Endothelial cell (in vitro differentiated cells): Measurements from ENCODE around the gene NDUFAF7. TPM values are rescaled to one million over a fixed set of nuclear protein-coding genes. Genes with fewer than 3 reads are reported as not detected.
"Not testable (repeated sequence)": the region's sequence is repeated elsewhere in the genome, so short reads cannot be mapped to it uniquely, and the experiment has no call there.

Experiments
- DNase-seq: peaks from one replicate; pipeline ENCODE4 v3.0.0; 2021; ENCODE audit warnings: low spot score
- H3K27ac Mint-ChIP-seq: one replicate; pipeline ENCODE4 v1.8.0; 2021; ENCODE audit warnings: mixed read lengths, inconsistent platforms; ENCODE audit not compliant: unreplicated experiment
- H3K27me3 Mint-ChIP-seq: one replicate; pipeline ENCODE4 v1.8.0; 2021; ENCODE audit warnings: mild to moderate bottlenecking, moderate library complexity, mixed read lengths, inconsistent platforms; ENCODE audit not compliant: unreplicated experiment
- H3K36me3 Mint-ChIP-seq: one replicate; pipeline ENCODE4 v1.8.0; 2021; ENCODE audit warnings: mild to moderate bottlenecking, low read depth, mixed read lengths, inconsistent platforms; ENCODE audit not compliant: unreplicated experiment
- H3K4me1 Mint-ChIP-seq: one replicate; pipeline ENCODE4 v1.8.0; 2021; ENCODE audit warnings: mild to moderate bottlenecking, mixed read lengths, inconsistent platforms; ENCODE audit not compliant: unreplicated experiment
- H3K4me3 Mint-ChIP-seq: one replicate; pipeline ENCODE4 v1.8.0; 2021; ENCODE audit warnings: mild to moderate bottlenecking, mixed read lengths, inconsistent platforms; ENCODE audit not compliant: unreplicated experiment
- H3K9me3 Mint-ChIP-seq: one replicate; pipeline ENCODE4 v1.8.0; 2021; ENCODE audit warnings: mixed read lengths, inconsistent platforms; ENCODE audit not compliant: unreplicated experiment
- total RNA-seq: library from RNA; stranded (reverse); fragmentation: NEBNext Ultra II Directional; extraction: Animal tissue kit (Norgen Biotek cat#: 25700); gene quantifications from one replicate; pipeline ENCODE4 v1.2.1, GENCODE V29; 2021; ENCODE audit not compliant: unreplicated experiment
- TF ChIP-seq, protein P1 (sequence below): fragments of 200-600 bp; sonication (generic); IDR thresholded peaks from one replicate; pipeline ENCODE4 v1.5.0; 2021; ENCODE audit warnings: antibody characterized with exemption; ENCODE audit not compliant: unreplicated experiment

NDUFAF7 gene
- total RNA-seq, 1 donor from 2014 or later: 16.6 TPM

DNA sequence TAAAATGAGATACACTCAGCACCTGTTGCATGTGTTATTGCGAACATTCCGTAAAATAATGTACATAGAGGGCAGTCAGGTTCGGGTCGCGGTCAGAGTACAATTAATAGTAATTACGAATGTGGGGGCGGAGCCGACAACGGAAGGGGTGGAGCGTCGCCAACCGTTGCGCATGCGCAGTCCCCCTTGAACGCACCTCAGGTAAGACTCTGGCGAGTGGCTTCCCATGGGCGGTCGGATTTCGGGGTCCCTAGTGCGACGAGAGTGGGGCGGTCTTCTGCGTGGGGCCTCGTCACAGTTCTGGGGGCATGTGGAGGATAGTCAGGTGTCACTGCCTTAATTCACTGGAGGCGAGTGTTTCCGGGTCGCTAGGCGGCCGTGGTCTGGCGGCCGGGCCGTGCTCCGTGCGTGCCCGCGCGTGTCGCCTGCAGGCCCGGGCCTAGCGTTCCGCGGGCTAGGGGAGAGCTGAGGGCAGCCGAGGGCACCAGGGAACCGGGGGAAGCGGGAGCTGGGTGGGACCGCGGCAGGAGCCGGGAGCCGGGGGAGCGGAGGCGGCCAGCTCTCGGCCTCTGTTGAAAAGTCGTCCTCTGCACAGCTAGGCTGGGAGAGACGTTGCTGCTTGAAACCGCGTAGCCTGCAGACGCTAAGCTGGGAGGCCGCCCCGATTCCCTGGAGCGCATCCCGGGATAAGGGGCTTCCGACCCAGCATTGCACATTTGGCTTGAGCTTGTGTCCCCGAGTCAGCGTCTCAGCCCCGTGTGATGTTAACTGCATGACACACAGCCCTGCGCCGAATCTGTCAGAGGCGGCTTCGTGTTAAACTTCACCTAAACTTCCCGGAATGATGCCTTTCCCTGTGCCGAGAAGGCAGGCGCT, 34.9 kb upstream of the NDUFAF7 start, which contains the start of gene CEBPZOS:
Gene CEBPZOS (plus strand): TSS at position 177 of the 876 bp plus-strand sequence. CDS start 3,209 bp downstream, outside the sequence.
- Mint-ChIP-seq H3K9me3 (no peaks in the 10 kb centered on the region), H3K36me3 (peaks cover 4% of the 10 kb centered on the region), H3K27ac (peak within 1 kb of the TSS; percentile 88), H3K27me3 (peaks cover 5% of the 10 kb centered on the region), H3K4me1 (peaks cover 7% of the 10 kb centered on the region), H3K4me3 (peak within 1 kb of the TSS; percentile 99)
- TF ChIP-seq, protein P1, sequence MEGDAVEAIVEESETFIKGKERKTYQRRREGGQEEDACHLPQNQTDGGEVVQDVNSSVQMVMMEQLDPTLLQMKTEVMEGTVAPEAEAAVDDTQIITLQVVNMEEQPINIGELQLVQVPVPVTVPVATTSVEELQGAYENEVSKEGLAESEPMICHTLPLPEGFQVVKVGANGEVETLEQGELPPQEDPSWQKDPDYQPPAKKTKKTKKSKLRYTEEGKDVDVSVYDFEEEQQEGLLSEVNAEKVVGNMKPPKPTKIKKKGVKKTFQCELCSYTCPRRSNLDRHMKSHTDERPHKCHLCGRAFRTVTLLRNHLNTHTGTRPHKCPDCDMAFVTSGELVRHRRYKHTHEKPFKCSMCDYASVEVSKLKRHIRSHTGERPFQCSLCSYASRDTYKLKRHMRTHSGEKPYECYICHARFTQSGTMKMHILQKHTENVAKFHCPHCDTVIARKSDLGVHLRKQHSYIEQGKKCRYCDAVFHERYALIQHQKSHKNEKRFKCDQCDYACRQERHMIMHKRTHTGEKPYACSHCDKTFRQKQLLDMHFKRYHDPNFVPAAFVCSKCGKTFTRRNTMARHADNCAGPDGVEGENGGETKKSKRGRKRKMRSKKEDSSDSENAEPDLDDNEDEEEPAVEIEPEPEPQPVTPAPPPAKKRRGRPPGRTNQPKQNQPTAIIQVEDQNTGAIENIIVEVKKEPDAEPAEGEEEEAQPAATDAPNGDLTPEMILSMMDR: no peak
- DNase-seq: peak; percentile 76

DNA sequence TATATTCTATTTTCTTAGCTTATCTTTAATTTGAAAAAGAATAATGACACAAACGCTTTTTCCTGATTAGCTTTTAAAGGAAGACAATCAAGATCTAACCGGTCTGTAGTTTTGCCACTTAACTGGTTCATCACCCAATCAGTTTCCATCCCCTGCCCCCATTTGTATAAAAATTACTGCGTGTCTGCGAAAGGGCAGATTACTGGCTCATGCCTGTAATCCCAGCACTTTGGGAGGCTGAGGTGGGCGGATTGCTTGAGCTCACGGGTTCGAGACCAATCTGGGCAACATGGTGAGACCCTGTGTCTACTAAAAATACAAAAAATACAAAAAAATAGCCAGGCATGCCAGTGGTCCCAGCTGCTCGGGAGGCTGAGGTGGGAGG, 32.8 kb upstream of the NDUFAF7 start:
- no peak for DNase-seq
- Mint-ChIP-seq H3K27me3 (peaks cover 5% of the 10 kb centered on the region), H3K36me3 (peaks cover 13% of the 10 kb centered on the region), H3K9me3 (no peaks in the 10 kb centered on the region), H3K27ac (peak overlapping the region; percentile 25), H3K4me3 (no peak overlapping the region), H3K4me1 (peaks cover 7% of the 10 kb centered on the region)
- TF ChIP-seq, protein P1: no peak

DNA sequence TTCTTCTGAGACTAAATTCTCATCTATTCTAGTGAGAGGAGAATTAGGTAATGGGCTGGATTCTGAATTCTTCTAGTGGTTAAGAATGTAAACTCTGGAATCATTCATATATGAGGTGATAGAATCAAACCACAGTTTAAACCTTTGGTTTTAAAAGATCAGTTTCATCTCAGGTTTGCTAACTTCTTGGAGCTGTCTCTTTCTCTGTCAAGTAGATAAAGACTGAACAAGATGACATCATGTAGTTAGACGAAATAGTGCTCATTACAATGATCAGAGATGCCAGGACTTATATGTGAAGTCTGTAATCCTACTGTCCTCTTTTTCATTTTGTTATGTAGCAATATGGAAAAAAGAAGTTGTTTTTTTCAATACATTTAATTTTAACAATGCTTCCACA, 30.2 kb upstream of the NDUFAF7 start:
- no peak overlapping the region for H3K4me3 Mint-ChIP-seq
- TF ChIP-seq, protein P1: no peak
- peaks cover 36% of the 10 kb centered on the region for H3K36me3 Mint-ChIP-seq
- H3K27ac Mint-ChIP-seq: no peak overlapping the region
- no peaks in the 10 kb centered on the region for H3K9me3 Mint-ChIP-seq
- no peak for DNase-seq
- peaks cover 7% of the 10 kb centered on the region for H3K4me1 Mint-ChIP-seq
- peaks cover 2% of the 10 kb centered on the region for H3K27me3 Mint-ChIP-seq

DNA sequence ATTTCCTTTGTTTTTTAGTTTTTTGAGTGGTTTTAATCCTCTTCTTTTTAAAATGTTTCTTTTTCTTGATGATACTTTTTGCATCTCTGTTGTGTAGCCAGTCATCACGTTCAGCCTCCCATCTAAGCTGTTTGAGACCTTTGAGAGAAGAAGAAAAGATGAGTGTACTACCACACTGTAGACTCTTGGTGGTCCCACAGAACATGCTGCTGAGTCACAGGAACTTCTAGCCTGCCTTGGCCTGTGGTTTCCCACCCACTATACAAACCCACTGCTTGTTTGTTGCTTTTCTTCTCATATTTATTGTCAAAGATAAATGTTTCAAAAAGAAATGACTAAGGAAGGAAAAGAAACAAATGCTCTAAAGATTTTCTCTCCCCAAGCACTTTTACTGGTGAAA, 29.7 kb upstream of the NDUFAF7 start:
- Mint-ChIP-seq H3K36me3 (peaks cover 39% of the 10 kb centered on the region), H3K27ac (no peak overlapping the region), H3K4me3 (no peak overlapping the region), H3K4me1 (peaks cover 7% of the 10 kb centered on the region), H3K27me3 (no peaks in the 10 kb centered on the region), H3K9me3 (no peaks in the 10 kb centered on the region)
- no peak for DNase-seq
- TF ChIP-seq, protein P1: no peak

DNA sequence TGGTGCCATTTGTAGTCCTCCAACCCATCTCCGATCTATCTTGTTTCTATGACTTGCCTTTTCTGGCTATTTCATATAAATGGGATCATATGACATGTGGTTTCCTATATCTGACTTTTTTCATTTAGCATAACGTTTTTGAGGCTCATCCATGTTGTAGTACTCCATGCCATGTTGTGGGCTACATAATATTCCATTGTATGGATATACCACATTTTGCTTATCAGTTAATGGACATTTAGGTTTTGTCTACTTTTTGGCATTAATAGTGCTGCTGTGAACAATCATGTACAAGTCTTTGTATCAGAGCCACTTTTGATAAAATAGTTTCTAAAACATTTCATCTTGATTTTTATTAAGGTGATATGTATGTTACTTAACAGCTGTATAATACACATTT, 27.8 kb upstream of the NDUFAF7 start:
- H3K27ac Mint-ChIP-seq: no peak overlapping the region
- H3K4me3 Mint-ChIP-seq: peak overlapping the region; percentile 20
- peaks cover 1% of the 10 kb centered on the region for H3K4me1 Mint-ChIP-seq
- H3K27me3 Mint-ChIP-seq: no peaks in the 10 kb centered on the region
- TF ChIP-seq, protein P1: no peak
- H3K9me3 Mint-ChIP-seq: no peaks in the 10 kb centered on the region
- DNase-seq: no peak
- H3K36me3 Mint-ChIP-seq: peaks cover 59% of the 10 kb centered on the region

DNA sequence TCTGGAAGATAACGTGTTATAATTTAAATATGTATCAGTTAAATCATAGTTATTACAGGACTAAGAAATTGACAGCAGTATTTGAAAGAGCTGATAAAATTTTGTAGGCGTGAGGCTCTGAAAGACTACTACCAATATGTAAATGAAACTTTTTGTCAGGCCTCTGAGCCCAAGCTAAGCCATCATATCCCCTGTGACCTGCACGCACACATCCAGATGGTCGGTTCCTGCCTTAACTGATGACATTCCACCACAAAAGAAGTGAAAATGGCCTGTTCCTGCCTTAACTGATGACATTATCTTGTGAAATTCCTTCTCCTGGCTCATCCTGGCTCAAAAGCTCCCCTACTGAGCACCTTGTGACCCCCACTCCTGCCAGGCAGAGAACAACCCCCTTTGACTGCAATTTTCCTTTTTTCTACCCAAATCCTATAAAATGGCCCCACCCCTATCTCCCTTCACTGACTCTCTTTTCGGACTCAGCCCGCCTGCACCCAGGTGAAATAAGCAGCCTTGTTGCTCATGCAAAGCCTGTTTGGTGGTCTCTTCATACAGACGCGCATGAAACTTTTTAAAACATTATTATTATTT, 26.3 kb upstream of the NDUFAF7 start:
- DNase-seq, H3K27me3 Mint-ChIP-seq, H3K27ac Mint-ChIP-seq, H3K4me1 Mint-ChIP-seq, H3K9me3 Mint-ChIP-seq: not testable (repeated sequence)
- Mint-ChIP-seq H3K4me3 (peak overlapping the region; percentile 77), H3K36me3 (peaks cover 73% of the 10 kb centered on the region)
